GM11168 (cell line): Measurements from ENCODE around the gene EML1.

ENCODE experiments used
- in situ Hi-C: fragments of 300-500 bp; cut with MboI; formaldehyde crosslinking; loops from one replicate; pipeline ENCODE4 v1.12.0; 2022; ENCODE audit warnings: low sequenced_read_pairs; ENCODE audit not compliant: unreplicated experiment

The EML1 gene

GRCh38 chr14:99820702-99821331 lies 27.6 kb downstream of the EML1 start:
- in situ Hi-C loops: no loop called here

DNA sequence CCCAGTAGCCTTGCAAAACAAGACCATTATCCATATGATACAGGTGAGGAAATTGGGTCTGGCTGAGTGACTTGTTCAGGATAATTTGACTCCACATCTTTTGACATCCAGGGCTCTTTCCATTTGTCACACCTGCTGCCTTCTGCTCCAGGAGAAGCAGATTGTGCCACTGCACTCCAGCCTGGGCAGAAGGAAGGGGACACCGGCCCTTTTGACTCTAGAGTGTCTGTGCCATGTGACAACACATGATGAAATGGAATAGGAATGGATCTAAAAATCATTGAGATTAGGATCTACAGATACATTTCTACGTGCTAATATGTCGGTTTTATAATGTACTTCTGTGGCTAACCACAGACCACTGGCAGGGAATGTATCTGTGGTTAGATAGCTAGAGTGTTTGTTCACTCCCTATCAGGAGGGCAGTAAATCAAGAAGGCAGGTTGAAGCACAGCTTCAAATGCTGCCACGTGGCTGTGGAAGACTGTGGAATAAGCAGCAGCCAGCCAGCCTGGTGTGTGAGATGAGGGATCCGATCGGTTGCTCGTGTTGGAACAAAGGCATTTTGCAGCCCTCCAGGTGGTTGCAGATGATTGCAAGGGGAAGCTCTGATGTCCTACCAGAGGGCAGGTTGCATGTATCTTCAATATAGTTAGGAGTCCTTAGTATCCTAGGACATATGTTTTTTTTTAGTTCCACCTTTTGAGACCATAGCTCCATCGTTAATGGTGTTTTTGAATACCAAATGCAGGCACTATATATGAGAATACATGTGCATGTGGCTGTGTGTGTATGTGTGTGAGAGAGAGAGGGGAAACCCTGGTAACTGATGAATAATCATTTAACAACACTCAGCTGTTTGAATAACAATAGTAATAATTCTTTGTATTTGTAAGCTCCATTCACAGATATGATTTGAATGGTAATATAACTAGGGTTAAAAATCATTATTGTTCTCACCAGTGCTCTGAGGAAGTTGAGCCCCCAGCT lies 28.6 kb downstream of the EML1 start:
- in situ Hi-C loops: no loop called here

DNA sequence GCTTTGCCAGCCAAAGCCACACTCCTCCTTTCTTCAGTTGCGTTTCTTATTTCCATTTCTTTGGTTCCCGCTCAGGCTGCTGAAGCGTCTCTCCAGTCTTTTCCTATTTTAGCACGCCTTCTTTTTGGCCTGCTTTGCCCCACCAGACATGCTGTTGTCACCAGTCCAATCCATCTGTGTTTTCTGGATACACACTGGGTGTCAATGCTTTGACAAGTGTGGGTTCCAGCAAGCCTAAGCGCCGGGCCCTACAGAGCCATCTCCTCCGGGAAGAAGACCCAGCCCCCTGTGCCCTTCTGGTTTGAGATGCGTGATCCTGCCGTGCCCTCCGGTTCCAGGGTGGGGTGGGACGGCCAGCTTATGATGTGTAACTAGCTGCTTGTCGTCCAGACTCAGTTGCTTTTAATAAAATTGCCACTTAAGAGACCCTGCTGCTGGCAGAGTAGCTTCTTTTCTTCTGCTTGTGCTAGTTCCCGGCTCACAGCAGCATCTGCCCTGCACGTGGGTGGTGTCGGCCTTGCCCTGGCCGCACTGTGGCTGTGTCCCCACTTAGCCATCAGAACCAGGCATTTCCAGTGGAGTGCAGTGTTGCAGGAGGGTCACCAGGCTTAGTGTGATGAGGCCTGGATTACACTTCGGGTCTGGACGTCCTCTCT lies 29.7 kb downstream of the EML1 start:
- in situ Hi-C loops: no loop called here

DNA sequence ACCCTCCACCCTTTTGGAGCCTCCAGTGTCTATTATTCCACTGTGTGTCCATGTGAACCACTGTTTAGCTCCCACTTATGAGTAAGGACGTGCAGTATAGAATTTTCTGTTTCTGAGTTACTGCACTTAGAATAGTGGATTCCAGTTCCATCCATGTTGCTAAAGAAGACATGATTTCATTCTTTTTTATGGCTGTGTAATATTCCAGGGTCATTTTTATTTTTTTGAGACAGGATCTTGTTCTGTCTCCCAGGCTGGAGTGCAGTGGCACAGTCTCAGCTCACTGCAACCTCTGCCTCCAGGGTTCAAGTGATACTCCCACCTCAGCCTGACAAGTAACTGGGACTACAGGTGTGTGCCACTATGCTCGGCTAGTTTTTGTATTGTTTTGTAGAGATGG lies 31.6 kb downstream of the EML1 start:
- in situ Hi-C loops: no loop called here

DNA sequence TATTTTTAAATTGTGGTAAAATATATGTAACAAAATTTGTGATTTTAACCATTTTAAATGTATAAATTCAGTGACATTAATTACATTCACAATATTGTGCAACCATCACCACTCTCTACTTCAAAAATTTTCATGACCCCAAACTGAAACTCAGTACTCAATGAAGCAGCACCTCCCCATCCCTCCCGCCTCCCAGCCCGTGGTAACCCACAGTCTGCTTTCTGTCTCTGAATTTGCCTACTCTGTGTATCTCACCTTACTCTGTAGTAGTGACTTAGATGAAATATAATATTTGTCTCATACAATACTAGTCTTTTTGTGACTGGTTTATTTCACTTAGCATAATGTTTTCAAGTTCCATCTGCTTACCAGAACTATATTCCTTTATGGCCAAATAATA lies 36.2 kb downstream of the EML1 start:
- in situ Hi-C loops: no loop called here

GRCh38 chr14:99831303-99831702 lies 38.1 kb downstream of the EML1 start:
- in situ Hi-C loops: no loop called here

DNA sequence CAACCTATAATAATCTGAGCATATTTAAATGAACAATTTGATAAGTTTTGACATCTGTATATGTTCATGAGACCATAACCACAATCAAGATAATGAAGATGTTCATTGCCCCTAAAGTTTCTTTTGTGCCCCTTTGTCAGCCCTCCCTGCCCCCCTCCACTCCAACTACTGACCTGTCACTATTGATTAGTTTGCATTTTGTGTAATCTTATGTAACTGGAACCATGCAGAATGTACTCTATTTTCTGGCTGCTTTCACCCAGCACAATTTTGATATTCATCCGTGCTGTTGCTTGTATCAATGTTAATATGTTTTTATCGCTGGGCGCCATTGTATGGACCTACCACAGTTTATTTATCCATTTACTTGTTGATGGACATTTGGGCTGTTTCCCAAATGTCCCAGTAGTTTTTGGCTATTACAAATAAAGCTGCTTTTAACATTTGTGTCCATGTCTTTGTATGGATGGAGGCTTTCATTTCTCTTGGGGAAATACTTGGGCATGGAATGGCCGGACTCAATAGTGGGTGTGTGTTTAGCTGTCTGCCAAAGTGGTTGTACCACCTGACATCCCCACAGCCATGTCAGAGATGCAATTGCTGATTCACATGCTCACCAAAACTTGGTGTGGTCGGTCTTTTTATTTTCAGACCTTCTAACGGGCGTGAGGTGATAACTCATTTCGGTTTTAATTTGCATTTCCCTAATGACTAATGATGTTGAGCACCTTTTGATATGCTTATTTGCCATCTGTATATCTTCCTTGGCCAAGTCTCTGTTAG lies 38.9 kb downstream of the EML1 start:
- in situ Hi-C loops: no loop called here

DNA sequence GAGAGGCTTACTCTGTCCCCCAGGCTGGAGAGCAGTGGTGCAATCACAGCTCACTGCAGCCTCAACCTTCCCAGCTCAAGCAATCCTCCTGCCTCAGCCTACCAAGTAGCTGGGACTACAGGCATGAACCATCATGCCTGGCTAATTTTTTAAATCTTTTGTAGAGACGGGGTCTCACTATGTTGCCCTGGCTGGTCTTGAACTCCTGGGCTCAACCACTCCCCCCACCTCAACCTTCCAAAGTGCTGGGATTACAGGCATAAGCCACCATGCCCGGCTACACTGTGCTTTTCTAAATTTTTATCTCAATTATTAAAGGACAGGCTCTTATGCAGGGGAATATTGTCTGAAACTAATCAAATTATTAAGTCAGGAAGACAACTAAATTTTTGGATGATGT lies 44.6 kb downstream of the EML1 start:
- in situ Hi-C loops: no loop called here

GRCh38 chr14:99838639-99839134 lies 45.5 kb downstream of the EML1 start:
- in situ Hi-C loops: no loop called here

DNA sequence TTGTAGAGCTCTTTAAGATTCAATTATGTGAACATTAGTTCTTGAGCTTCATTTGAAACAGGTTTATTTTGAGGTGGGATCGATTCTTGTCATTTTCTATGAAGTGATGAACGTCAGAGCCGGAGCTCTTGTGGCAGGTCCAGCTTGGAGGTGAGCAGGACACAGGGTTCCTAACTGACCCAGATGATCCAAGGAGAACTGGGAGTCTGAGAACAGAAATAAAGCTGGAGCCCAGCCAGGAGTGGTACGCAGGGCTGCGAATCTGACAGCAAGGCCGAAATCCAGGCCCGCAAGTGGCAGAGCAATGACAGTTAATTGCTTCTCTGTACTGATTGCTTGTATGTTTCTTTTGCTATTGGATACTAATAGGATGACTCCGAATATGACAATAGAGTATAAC lies 46.5 kb downstream of the EML1 start:
- in situ Hi-C loops: no loop called here

GRCh38 chr14:99840265-99840664 lies 47.1 kb downstream of the EML1 start:
- in situ Hi-C loops: no loop called here

DNA sequence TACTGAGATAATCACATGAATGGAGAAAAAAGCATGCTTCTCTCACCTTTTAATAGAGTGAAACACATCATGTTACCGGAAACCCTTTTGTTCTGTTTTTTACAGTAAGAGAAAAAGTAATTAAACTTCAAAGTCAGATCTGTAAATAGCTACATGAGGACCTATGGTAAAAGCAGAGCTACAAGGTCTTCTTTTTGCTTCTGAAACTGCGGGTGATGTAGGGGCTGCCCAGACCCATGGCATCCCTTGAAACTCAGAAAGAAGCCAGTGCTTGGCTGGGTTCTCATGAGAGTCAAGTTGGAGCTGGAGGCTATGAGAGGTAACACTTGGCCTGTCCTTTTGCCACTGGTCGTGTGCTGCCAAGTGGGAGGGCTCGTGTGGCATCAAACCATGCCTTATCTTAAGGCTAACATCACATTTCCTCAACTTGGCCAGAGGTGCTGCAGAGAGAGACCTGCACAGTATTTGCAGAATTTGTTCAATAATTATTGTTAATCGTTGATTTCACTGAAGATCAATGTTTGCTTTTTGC lies 47.6 kb downstream of the EML1 start:
- in situ Hi-C loops: no loop called here

DNA sequence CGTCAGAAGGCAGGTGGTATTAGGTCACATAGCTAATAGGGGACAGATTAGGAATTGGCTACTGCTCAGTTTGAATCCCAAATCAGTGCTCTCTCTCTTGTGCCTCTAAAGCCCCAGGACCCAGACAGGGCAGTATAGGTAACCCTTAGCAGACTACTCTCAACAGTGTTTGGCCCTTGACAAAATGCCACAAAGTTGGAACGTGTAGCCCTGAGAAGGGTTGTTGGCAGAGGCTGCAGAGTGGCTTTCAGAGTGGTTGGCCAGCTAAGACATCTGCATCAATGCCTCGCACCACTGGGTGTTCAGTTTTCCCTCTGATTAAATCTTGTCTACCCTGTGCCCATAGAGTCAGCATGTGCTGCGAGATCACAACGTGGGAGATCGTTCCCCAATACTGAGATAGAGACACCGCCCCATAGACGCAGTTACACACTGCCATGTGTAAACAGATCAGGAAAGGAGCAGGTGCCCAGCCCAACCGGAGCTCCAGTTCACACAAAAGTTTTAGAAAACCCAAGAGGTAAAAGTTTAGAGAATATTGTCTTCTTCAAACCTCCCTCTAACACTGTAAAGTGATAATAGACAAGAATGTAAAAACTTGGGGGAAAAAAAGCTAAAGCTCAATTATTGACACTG lies 48.3 kb downstream of the EML1 start:
- in situ Hi-C loops: no loop called here

DNA sequence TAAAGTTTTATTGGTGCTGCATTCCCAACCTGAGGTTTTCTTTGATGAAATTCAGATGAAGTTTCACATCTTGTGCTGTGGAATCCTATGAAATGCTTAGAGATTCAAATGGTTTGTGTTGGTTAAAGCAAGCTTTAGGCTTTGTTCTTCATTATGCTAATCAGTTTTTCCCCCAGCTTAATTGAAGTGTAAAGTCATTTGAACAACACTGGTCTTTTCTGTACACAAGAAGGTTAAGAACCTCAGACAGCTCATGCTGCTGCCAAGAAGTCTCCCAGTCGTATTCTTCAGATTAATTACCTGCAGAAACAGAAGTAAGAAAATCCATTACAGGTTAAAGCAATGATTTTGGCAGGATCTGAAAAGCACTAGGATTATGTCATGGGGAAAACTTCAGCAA lies 48.9 kb downstream of the EML1 start:
- in situ Hi-C loops: no loop called here

DNA sequence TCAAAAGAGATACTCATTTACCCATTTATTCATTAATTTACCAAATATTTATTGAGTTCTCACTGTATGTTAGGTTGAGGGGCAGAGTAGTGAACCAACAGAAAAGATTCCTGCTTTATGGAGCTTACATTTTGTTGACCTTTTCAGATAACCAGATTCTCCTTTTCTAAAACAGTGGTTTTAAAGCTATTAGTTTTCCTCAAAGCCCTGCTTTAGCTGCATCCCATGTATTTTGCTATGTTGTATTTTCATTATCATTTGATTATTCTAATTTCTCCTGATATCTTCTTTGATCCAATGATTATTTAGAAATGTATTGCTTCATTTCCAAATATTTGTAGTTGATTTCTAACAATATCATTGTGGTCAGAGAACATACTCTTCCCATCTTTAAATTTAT lies 53.6 kb downstream of the EML1 start:
- in situ Hi-C loops: no loop called here

GRCh38 chr14:99850709-99851108 lies 57.5 kb downstream of the EML1 start:
- in situ Hi-C loops: no loop called here

GRCh38 chr14:99852578-99852977 lies 59.4 kb downstream of the EML1 start:
- in situ Hi-C loops: no loop called here

DNA sequence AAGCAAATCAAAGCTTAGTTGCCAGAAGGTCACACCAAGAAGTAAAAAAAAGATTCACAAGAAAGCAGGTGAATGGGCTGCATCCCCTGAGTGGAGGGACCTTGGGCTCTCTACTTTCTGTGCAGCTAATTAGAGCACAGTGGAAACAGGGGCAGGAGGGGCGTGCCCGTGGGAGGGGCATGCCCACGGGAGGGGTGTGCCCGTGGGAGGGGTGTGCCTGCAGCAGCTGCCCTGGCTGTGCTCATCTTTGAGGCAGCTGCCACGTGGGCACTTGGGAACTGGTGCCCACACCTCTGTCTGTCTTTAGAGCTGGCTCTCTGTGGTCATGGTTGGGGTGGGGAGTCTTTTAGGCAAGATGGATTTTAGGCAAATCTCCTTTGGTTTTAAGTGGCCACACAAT lies 60.0 kb downstream of the EML1 start:
- in situ Hi-C loops: no loop called here

GRCh38 chr14:99854831-99855230 lies 61.6 kb downstream of the EML1 start:
- in situ Hi-C loops: no loop called here

DNA sequence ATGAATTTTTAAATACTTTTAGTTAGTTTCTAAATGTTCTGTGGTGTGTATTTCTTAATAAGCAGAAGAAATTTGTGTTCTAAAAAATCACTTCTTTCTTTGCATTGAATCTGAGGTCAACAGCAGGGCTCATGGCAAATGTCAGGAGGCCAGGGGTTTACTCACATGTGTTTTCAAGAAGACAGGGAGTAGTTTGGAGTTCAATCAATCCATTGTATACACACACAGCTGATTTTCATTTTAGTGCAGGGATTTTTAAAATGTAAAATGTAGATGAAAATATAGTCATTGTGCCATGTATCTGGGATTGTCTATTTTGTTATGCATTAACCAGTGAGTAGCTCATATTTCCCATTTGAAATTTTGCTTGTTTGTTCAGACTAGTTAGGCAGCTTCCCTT lies 62.1 kb downstream of the EML1 start:
- in situ Hi-C loops: no loop called here
